A549 treated with AZD9567 at 1 μM for 4 hours (cell line): ENCODE data around the gene STXBP5L. TPM values are rescaled to one million over a fixed set of nuclear protein-coding genes. Genes with fewer than 3 reads are reported as not detected.

Experiments used
- total RNA-seq: library from RNA; stranded (reverse); fragments of 200-300 nt; extraction: Qiagen RNA extraction; gene quantifications from 5 replicates; pipeline ENCODE4 v1.2.3, GENCODE V29; 2022; ENCODE audit not compliant: insufficient read depth

Gene STXBP5L
- not detected in 5 replicates for total RNA-seq

DNA sequence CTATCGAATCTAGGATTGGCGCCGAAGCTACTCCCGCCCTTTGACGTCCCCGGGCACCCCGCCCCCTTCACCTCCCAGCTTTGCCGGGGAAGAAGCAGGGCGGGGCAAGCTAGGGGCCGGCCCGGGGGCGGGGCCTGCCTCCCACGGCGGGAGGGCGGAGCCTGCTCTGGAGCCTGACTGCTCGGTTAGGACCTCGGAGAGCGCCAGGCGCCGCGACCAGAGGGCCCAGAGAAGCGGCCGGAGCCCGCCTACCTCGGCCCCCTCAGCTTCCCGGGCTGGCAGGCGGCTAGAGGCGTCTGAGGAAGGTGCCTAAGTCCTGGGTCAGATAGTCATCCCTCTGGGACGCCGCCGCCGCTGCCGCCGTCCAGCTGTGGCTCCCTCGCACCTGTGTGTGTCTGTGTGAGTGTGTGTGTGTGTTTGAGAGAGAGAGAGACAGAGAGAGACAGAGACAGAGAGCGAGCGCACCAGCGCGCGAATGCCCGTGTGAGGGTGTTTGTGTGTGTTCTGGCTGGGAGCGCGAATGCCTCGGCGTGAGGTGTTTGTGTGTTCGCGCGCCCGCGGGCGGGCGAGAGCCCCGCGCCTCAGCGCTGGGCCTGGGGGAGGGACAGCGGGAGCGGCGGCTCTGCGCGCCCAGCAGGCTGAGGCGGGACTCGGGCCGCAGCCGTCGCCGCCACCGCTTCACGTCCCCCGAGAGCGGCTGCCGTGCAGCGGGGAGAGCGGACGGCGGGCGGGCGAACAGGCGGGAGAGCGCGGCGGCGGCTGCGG lies at the start of gene STXBP5L:
Gene STXBP5L, plus strand, starts transcription at position 176 of the 765 bp plus-strand sequence. CDS start 1,374 bp downstream, outside the sequence.

Other genes with a start within 250 kb of the STXBP5L start
- 15.6 to 35.2 TPM (median 20.5 TPM) in 5 replicates for gene HGD, start 226.0 kb upstream of the STXBP5L start, total RNA-seq
- gene RABL3, start 165.7 kb upstream of the STXBP5L start, total RNA-seq = 12.8 to 18.5 TPM (median 15.0 TPM) in 5 replicates
- 11.5 to 37.6 TPM (median 13.5 TPM) in 5 replicates for gene GTF2E1, start 165.5 kb upstream of the STXBP5L start, total RNA-seq